ENCODE data around the gene GAA.

GRCh38 chr17:80070375-80071115, 30.8 kb upstream of the GAA start:
- TF ChIP-seq GATA2 (IDR thresholded peaks at IDR 0.05; ENCODE audit: low read depth, low read length), result no peak
- TF ChIP-seq GATA3 (IDR thresholded peaks at IDR 0.05; ENCODE audit: low read depth, low read length), result no peak

All from SH-SY5Y (cell line).